ENCODE measurements around the gene CNGB1. TPM values are rescaled to one million over a fixed set of nuclear protein-coding genes. Genes with fewer than 3 reads are reported as not detected.

Gene CNGB1
- total RNA-seq, 1 donor, result not detected

GRCh38 chr16:57956924-57957672 is 13.8 kb downstream of the CNGB1 start:
- no peak overlapping the region for H3K4me3 ChIP-seq (ENCODE audit: low read depth, low read length)
- TF ChIP-seq CTCF (IDR thresholded peaks at IDR 0.05; ENCODE audit: insufficient read depth, low read depth, low read length), result no peak
- DNase-seq (ENCODE audit: low read depth), result no peak

GRCh38 chr16:57956270-57956808 is 14.6 kb downstream of the CNGB1 start:
- TF ChIP-seq CTCF (IDR thresholded peaks at IDR 0.05; ENCODE audit: insufficient read depth, low read depth, low read length), result no peak
- no peak for DNase-seq (ENCODE audit: low read depth)
- no peak overlapping the region for H3K4me3 ChIP-seq (ENCODE audit: low read depth, low read length)

GRCh38 chr16:57955572-57956188 is 15.2 kb downstream of the CNGB1 start:
- TF ChIP-seq CTCF (IDR thresholded peaks at IDR 0.05; ENCODE audit: insufficient read depth, low read depth, low read length), result no peak
- DNase-seq (ENCODE audit: low read depth), result peak; percentile 11

GRCh38 chr16:57953857-57954256 is 17.1 kb downstream of the CNGB1 start:
- DNase-seq (ENCODE audit: low read depth), result no peak
- no peak overlapping the region for H3K4me3 ChIP-seq (ENCODE audit: low read depth, low read length)
- no peak for TF ChIP-seq CTCF (IDR thresholded peaks at IDR 0.05; ENCODE audit: insufficient read depth, low read depth, low read length)

More at GRCh38 chr16:57955572-57956188, 15.2 kb downstream of the CNGB1 start:
- H3K4me3 ChIP-seq (ENCODE audit: low read depth, low read length), result no peak overlapping the region

- TF ChIP-seq CTCF (IDR thresholded peaks at IDR 0.05; ENCODE audit: insufficient read depth, low read depth, low read length), result no peak
- DNase-seq (ENCODE audit: low read depth), result no peak
- no peak overlapping the region for H3K4me3 ChIP-seq (ENCODE audit: low read depth, low read length)
Observed at GRCh38 chr16:57952909-57953308, 18.0 kb downstream of the CNGB1 start.

- DNase-seq (ENCODE audit: low read depth), result no peak
- no peak for TF ChIP-seq CTCF (IDR thresholded peaks at IDR 0.05; ENCODE audit: insufficient read depth, low read depth, low read length)
- no peak overlapping the region for H3K4me3 ChIP-seq (ENCODE audit: low read depth, low read length)
Observed at GRCh38 chr16:57951204-57951960, 19.5 kb downstream of the CNGB1 start.
